Mesodermal cell (in vitro differentiated cells): Measurements from ENCODE around the gene MAP1LC3B.

Experiments
- H3K27ac ChIP-seq: 2 replicates; pipeline ENCODE4 v1.7.0; 2013; ENCODE audit warnings: mild to moderate bottlenecking, low read depth, low read length, moderate library complexity; ENCODE audit not compliant: severe bottlenecking
- H3K36me3 ChIP-seq: 2 replicates; pipeline ENCODE4 v1.7.1; 2013; ENCODE audit warnings: mild to moderate bottlenecking, low read length, moderate library complexity; ENCODE audit not compliant: control insufficient read depth, insufficient read depth
- H3K4me1 ChIP-seq: one replicate; pipeline ENCODE4 v1.7.1; 2013; ENCODE audit warnings: mild to moderate bottlenecking, low read length; ENCODE audit not compliant: insufficient read depth, control insufficient read depth, poor library complexity, severe bottlenecking
- H3K4me3 ChIP-seq: 2 replicates; pipeline ENCODE4 v1.7.0; 2013; ENCODE audit warnings: low read length, control low read depth, mild to moderate bottlenecking; ENCODE audit not compliant: insufficient read depth, poor library complexity, severe bottlenecking; ENCODE audit errors: extremely low read depth
- H3K9me3 ChIP-seq: 2 replicates; pipeline ENCODE4 v1.7.1; 2013; ENCODE audit warnings: mild to moderate bottlenecking, low read length, moderate library complexity; ENCODE audit not compliant: control insufficient read depth
- WGBS, 2 experiments: methylation state at CpG; one replicate each; pipeline ENCODE4 v1.1.5; 2013; ENCODE audit warnings: missing lambda C conversion rate in 2 of 2; ENCODE audit not compliant: insufficient coverage in 2 of 2; 5-methylcytosine and 5-hydroxymethylcytosine counted together

The MAP1LC3B gene

DNA sequence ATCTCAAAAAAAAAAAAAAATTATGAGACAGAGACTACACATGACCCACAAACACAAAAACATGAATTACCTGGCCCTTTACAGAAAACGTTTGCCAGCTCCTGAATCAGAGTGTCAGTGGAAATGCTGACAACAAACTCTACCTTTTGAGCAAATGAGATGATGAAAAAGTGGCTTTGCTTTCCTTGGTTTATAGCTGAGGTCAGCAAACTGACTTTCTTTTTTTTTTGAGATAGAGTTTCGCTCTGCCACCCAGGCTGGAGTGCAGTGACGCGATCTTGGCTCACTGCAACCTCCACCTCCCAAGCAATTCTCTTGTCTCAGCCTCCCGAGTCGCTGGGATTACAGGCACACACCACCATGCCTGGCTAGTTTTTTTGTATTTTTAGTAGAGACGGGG is 54.3 kb downstream of the MAP1LC3B start:
- 100% methylated on average over 5 to 6 of the region's 7 CpGs for WGBS, 2 experiments
- no peaks in the 10 kb centered on the region for H3K9me3 ChIP-seq

DNA sequence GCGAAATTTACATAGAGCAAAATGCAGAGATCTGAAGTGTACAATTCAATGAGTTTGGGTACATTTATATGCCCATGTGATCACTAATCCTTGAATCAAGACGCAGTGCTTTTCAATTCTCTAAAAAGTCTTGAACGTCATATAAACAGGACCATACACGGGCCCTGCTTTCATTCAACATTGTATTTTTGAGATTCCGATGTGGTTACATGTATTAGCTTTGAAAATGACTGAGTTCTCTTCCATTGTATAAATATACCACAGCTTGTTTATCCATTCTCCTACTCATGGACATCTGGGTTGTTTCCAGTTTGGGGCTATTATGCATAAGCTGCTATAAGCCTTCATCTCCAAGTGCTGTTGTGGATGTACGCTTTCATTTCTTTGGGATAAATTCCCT is 55.2 kb downstream of the MAP1LC3B start:
- no peaks in the 10 kb centered on the region for H3K9me3 ChIP-seq
- H3K27ac ChIP-seq: no peak overlapping the region
- 93 to 100% methylated on average over 1 to 4 of the region's 6 CpGs for WGBS, 2 experiments

More for the DNA sequence above, 54.3 kb downstream of the MAP1LC3B start:
- Histone ChIP-seq H3K4me3 (no peak overlapping the region), H3K27ac (no peak overlapping the region), H3K4me1 (no peaks in the 10 kb centered on the region), H3K36me3 (peaks cover 77% of the 10 kb centered on the region)

DNA sequence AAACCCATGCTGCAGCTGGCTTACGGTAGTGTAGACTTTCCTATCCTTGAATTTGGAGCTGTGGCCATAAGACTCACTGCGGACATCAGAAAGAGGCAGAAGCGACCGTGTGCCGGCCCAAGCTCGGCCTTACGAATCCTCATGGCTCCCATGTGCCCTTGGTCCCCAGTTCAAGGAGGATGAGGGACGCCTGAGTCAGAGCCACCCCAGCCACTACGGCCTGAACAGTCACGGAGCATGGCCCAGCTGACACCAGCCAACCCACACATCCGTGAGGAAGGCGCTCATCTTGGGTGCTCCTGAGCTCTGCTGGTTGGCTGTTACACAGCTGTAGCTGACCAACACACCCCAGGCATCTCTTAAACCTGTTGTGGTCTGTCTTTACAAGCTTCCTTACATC is 56.7 kb downstream of the MAP1LC3B start:
- no peaks in the 10 kb centered on the region for H3K9me3 ChIP-seq
- H3K36me3 ChIP-seq: peaks cover 82% of the 10 kb centered on the region
- no peak overlapping the region for H3K4me3 ChIP-seq
- no peaks in the 10 kb centered on the region for H3K4me1 ChIP-seq
- 97 to 99% methylated on average over 10 to 12 of the region's 12 CpGs for WGBS, 2 experiments
- no peak overlapping the region for H3K27ac ChIP-seq

More for the DNA sequence above, 55.2 kb downstream of the MAP1LC3B start:
- Histone ChIP-seq H3K4me3 (no peak overlapping the region), H3K4me1 (no peaks in the 10 kb centered on the region), H3K36me3 (peaks cover 79% of the 10 kb centered on the region)

DNA sequence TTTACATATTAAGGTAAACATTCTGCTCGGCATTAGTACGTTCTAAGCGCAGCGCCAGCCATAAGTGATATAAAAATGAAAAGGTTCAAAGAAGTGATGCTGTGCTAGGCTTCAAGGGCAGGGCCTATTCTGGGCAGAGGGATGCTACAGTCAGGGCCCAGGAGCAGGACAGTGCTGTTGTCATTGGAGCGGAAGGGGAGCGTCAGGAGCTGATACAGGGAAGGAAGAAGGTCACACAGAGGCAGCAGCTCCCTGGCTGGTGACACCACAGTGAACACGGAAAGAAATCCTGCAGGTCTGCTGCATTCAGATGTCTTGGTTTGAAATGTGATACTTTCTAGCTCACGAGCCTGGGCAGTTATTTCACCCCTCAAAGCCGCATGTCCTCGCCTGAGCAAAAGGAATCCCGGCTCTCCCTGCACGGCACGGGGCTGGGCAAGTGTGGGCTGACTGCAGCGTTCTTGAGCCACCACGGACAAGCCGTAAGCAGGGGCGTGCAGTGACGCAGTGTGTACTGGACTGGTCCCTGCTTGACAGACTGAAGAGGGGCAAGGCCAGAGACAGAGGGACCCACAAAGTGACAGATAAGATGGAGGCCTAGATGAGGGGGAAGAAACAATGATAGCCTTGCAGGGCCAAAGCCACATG is 59.6 kb downstream of the MAP1LC3B start:
- Histone ChIP-seq H3K4me3 (no peak overlapping the region), H3K9me3 (no peaks in the 10 kb centered on the region), H3K27ac (no peak overlapping the region), H3K36me3 (peaks cover 70% of the 10 kb centered on the region), H3K4me1 (peaks cover under 1% of the 10 kb centered on the region)
- WGBS, 2 experiments: 94% methylated on average over 14 to 15 of the region's 18 CpGs

DNA sequence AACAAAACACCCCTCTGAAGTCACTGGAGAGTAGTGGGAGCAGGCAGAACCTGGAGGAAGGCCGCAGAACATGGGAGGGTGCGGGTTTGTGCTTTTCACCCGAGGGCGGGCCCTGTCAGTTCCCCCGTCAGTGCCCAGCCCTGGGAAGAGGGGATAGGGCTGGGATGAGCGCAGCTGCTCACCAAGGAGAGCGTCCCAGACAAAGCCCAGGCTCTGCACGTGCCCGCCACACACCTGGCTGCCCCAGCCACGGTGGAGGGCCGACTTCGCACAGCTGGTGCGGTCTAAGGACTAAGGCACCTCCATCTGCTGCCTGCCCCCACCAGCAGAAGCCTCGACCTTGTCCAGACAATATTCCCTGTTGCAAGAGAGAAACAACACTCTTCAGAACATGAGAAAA is 61.2 kb downstream of the MAP1LC3B start:
- peaks cover 12% of the 10 kb centered on the region for H3K4me1 ChIP-seq
- H3K4me3 ChIP-seq: no peak overlapping the region
- H3K9me3 ChIP-seq: no peaks in the 10 kb centered on the region
- no peak overlapping the region for H3K27ac ChIP-seq
- H3K36me3 ChIP-seq: peaks cover 56% of the 10 kb centered on the region
- WGBS, 2 experiments: 92 to 99% methylated on average over 9 to 12 of the region's 14 CpGs
